Measurements from ENCODE around the gene SPRY2.
"Not testable (repeated sequence)": the region's sequence is repeated elsewhere in the genome, so short reads cannot be mapped to it uniquely, and the experiment has no call there.

SPRY2 gene

GRCh38 chr13:80341101-80341755 lies at the start of gene SPRY2:
Gene SPRY2 (minus strand): TSS chr13:80341126. CDS start chr13:80337705, 3,421 bp downstream.
- DNase-seq, result no peak

DNA sequence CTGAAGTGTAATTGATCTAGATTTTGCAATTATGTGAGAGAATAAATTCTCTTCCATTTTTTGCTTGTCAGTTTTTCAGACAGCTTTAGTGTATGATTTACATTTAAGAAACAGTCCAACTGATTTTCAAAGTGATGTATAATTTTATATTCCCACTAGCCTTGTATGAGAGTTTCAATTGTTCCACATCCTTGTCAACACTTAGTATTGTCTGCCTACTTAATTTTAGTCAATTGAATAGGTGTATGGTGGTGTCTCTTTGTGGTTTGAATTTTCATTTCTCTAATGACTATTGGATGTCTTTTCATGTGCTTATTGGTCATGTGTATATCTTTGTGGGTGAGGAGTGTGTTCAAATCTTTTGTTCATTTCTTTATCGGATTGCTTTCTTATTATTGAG lies 49.4 kb upstream of the SPRY2 start:
- no peak for DNase-seq

DNA sequence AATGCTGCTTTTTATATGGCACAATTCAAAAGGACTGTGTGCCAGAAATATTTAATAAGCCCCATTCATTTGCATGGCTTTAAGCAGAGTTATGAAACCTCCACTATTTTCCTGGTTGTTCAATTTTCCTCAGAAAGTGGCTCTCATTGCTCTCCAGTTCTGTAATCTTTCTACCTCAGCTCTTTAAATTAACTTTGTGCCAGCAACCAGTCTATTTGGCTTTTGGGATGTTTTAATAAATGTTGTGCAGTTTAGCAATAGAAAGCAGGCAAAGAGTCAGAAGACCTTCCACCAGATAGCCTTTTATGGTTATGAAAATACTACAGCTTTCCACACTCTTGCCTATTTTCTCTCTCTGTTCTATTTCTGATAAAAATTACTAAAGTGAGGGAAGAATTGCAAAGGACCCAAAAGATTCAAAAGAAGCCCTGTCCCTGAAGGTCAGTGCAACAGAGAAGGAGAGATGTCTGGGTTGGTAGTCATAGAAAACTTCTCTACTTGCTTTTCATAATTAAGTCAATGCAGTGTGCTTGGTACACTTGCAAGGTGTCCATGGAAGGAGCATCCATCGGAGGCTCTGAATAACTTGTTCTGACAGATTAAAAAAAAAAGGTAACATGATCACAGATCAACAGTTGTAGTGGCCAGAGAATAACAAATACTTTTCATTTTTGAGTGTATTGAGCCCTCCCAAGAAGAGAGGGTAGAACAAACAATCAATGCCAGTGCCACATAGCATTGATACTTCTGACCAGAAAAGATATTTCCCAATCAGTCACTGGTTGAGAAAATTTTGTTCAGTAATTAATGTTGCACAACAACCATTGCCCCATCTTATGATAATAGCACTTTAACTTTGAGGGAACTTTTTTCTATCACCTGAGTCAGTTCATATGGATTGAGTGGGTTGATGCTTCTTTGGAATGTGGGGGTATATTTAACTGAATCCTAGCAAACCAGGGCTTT lies 48.4 kb upstream of the SPRY2 start:
- no peak for DNase-seq

DNA sequence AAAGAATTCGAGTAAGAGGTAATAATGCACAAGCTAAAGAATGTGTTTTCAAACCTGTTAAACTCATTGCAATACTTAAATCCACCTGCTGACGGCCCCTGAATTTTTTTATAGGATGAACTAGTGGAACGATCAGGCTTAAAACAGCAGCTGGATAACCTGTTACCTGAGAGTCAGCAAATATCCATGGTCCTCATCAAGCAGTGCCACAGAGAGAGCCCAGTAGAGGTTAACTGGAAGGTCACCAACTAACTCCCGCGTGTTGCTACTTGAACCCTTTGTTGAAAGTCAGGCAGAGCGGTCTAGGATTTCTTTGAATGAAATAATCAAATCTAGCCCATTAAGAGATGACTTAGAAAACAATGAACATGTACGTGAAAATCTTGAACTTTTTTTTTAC lies 47.6 kb upstream of the SPRY2 start:
- DNase-seq, result no peak

DNA sequence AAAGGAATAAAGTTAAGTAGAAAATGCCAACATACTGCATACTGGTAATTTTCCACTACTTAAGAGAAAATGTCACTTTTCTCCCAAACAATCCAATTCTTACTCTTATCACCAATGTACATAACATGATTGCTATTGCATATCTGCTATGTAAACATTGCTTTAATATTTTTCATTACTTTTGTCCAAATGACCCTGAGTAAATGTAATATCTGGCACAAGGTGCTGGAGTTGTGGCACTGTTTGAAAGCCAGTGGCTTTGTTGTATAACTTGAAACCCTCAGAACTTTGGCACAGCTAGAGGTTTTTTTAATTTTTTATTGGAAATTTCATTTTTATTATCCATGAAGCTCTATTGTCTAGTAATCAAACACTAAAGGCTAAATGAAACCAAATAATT lies 45.7 kb upstream of the SPRY2 start:
- DNase-seq, result no peak

DNA sequence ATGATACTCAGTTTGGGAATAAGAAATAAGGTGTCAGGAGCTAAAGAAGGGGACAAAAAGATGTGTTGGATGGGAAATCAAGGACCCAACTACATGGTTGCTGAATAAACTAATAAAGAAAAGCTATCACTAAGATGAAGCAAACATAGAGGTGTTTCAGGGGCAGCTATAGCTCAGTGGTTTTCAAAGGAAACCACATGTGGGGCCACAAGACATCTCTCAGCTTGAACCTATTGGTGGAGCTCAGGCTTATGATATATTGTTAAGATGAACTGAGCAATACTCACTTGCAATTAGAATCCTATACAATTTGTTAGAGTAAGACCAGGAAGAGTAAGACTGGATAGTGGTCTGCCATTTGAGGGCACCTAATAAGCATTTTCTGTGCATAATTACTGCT lies 45.1 kb upstream of the SPRY2 start:
- peak; percentile 19 for DNase-seq

DNA sequence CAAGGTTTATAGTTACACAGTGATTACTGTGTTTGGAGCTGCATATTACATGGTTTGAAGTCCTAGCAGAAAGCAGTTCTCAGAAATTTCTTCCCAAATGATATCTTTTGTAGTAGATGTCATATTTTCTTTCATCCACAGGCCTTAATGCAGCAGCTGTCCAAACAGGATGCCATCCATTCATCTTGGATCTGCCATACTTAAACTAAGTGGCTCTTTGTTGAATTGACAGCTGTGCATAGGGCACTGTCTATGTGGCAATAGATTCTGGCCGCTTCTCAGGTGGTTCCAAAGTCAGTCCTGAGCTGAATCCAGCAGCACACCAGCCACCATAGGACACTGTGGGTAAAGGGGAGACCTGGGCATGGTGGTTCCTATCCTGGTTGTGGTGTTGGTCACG lies 41.6 kb upstream of the SPRY2 start:
- DNase-seq, result no peak

DNA sequence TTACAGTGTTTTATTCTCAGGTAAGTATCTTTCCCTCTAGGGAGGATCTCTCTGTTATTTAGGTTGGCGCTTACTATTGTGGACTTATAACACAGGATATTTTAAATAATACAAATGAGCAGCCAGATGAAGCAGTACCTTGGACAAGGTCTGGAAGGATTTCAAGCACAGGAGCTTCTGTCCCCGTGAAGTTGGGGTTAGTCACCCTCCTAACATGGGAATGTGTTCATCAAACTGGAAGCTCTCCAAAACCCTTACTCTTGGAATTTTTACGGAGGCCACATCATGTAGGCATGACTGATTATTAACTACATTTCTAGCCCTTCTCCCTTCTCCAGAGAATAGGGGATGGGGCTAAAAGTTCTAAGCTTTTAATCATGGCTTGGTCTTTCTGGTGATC lies 38.3 kb upstream of the SPRY2 start:
- DNase-seq, result no peak

GRCh38 chr13:80376554-80376953 lies 35.6 kb upstream of the SPRY2 start:
- DNase-seq, result no peak

- DNase-seq, result no peak
Measured at GRCh38 chr13:80374901-80375300, 34.0 kb upstream of the SPRY2 start.

GRCh38 chr13:80374444-80374843 lies 33.5 kb upstream of the SPRY2 start:
- no peak for DNase-seq

GRCh38 chr13:80371840-80372509 lies 31.0 kb upstream of the SPRY2 start:
- no peak for DNase-seq

DNA sequence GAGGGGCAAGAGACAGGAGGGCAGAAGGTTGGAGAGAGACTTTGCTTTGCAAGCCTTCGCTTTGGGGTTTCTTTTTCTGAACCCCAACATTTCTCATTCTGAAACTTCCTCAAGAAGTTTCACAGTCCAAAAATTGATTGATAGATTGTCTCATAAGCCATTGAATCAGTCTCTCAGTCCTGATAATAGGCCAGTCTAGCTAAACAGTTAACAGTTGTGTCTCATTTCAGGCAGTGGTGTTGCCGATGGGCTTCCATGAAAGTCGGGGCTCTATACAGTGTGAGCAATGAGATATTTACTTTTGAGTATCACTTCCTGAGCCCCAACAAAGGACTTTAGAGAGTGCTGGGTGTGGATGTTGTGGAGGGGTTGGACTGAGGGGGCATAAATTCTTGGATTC lies 26.5 kb upstream of the SPRY2 start:
- DNase-seq, result no peak

DNA sequence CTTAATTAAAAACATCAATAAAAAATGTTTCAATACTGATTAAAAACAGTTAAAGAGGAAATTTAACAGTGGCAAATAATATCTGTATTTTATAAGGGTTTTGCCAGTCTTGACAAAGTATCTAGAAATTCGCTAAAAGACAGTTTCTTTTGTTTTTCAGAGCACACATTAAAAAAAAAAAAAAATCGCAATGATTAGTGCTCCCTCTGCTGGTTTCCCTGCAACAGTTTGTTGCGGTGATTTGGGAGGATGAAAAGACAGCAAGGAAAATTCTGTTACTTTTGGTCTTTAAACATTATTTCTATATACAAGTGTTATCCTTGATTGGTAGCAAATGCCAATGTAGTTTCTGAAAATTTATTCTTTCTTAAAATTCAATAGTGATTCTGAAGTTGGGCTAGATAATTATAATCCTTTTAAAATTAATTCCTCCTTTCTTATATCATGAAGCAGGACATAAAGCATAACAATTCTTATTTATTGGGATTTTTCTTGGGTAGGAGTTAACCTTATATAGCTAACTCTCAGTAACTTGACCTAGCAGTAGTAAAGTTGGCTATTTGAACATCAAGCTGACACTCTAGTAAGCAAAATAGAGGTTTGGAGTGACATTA lies 23.1 kb upstream of the SPRY2 start:
- DNase-seq, result no peak

- no peak for DNase-seq
Measured at GRCh38 chr13:80362481-80362880, 21.6 kb upstream of the SPRY2 start.

DNA sequence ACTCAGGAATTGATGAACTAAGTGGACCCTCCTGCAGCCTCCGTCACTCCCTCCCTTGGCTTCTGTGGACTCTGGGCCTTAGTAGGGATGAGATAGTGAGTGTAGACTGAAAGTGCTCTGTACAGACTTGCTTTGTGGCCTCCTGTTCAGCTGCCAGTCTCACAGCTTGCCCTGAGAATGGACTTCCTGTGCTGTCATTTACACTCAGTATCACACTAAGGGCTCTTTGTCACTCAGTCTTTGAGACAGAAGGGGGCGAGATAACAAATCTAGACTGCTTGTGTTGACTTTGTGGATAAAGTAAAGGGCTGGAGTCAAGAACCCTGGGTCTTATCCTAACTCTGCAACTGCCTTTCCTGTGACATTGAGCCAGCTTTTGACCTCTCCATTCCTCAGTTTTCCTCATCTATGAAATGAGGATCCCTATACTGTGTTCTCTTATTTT lies 21.0 kb upstream of the SPRY2 start:
- no peak for DNase-seq

DNA sequence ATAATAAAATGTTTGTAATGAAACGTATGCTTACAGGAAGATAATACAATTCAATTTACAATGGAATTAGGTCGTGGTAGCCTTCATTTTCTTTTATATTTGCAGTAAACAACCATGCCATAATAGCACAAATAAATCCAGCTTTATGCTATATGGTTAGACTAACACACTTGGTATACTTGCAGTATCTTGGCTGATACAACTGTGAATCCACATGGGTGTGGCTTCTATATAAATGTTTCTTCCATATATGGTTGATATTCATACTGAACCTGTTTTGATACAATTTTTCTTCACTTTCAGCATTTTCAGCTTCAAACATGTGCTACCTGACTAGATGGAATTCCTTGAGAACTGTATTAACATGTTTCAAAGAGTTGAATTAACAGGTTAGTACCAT lies 20.4 kb upstream of the SPRY2 start:
- DNase-seq, result no peak

DNA sequence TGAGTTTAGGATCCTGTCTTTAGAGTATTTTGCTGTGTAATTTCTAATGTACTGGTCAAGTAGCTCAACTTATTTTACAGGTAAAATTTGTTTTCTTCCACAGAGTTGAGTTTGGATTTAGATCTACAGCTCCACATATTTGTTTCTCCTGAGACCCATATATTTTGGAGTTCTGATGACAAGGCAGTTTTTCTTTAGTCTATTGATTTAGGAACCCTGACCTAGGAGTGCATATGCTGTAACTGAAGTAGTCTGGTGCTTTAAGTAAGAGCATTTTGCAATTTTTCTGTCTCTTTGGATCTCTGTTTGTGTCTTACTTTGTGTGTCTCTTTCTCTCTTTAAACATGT lies 19.5 kb upstream of the SPRY2 start:
- no peak for DNase-seq

DNA sequence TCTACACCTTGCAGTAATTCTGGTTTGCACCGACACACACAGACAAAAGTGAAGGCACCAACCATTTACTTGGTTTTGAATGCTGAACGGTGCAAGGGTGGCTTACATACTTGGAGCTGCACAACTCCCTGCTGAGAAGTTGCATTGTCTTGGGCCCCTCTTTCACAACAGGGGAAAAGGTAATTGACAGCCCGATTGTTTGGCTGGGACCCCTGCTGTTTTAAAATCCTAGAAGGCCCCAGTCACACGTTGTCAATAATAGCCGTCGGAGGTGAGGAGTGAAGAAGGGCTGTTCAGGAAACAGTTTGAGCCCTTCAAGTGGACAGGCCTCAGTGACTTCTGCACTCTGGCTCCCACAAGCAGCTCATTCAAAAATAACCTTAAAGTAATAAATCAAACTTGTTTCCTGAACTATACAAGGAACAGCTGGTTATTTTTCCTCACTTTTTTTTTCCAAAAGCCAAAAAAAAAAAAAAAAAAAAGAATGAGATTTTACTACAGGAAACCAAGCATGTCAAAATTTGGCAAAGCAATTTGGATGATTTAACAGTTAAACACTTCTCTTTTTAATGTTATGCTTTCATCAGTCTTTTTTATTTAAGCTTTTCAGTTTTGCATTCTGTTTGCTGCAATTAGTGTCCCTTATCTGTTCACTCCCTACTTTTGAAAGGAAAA lies 19.0 kb upstream of the SPRY2 start:
- DNase-seq, result no peak

DNA sequence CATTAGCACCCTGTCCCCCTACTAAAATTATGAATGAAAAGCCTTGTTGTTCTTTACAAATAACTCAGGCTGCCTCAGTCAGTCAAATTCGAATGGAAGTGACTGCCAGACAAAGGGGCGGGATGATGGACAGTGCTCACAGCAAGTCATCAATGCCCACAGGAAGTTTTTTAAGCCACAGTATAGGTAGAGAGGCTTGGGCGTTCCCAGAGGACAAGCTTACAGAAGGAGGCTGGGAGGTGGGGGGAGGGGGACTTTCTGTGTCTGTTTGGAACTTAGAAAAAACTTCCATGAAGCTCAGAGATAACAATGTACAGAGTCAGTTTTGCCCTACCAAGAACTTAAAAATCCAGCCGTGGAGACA lies 18.5 kb upstream of the SPRY2 start:
- no peak for DNase-seq

DNA sequence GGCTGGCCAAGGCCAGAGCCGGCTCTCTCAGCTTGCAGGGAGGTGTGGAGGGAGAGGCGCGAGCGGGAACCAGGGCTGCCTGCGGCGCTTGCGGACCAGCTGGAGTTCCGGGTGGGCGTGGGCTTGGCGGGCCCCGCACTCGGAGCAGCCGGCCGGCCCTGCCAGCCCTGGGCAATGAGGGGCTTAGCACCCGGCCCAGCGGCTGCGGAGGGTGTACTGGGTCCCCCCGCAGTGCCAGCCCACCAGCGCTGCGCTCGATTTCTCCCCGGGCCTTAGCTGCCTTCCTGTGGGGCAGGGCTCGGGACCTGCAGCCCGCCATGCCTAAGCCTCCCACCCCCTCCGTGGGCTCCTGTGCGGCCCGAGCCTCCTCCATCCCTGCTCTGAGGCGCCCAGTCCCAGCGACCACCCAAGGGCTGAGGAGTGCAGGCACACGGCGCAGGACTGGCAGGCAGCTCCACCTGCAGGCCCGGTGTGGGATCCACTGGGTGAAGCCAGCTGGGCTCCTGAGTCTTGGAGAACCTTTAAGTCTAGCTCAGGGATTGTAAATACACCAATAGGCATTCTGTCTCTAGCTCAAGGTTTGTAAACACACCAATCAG lies 14.7 kb upstream of the SPRY2 start:
- DNase-seq, result not testable (repeated sequence)

DNA sequence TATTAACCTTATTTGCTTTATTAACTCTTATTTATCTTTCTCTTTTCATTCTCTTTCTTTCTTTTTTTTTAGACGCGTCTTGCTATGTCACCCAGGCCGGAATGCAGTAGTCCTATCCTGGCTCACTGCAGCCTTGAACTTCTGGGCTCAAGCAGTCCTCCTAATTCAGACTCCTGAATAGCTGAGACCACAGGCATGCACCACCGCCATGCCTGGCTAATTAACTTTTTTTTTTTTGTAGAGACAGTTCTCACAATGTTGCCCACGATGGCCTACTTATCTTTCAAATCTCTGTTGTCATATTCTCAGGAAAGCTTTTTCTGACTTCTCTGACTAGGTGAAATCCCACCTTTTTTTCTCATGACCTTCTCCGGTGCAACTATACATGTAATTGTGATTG lies 7.8 kb upstream of the SPRY2 start:
- no peak for DNase-seq
